ENCODE results near the gene CHMP1A. TPM values are rescaled to one million over a fixed set of nuclear protein-coding genes. Genes with fewer than 3 reads are reported as not detected.

CHMP1A gene
- total and polyA plus RNA-seq, 2 of the 8 experiments (the other 6 are each of a cell fraction or from before 2014, with no cell fraction given): 64.4 to 75.8 TPM

GRCh38 chr16:89607937-89608740 is 49.4 kb downstream of the CHMP1A start:
- no peak overlapping the region; the same call in 1 of the 2 replicates for H3K18ac ChIP-seq (ENCODE audit: extremely low read depth, low read length)
- no peak overlapping the region for H2BK5ac ChIP-seq (ENCODE audit: low read depth, low read length)
- H4K91ac ChIP-seq (replicated peaks; ENCODE audit: insufficient read length, low read length): no peak overlapping the region
- no peaks in the 10 kb centered on the region for H3K79me2 ChIP-seq (ENCODE audit: control insufficient read depth in 1 of 2, insufficient read depth in 2 of 2, low read length in 2 of 2)
- H3K9me3 ChIP-seq (ENCODE audit: insufficient read depth in 2 of 2, low read depth in 1 of 2, low read length in 1 of 2): no peaks in the 10 kb centered on the region
- no peak overlapping the region for H2BK15ac ChIP-seq (ENCODE audit: low read length)
- H3K27ac ChIP-seq (ENCODE audit: low read depth, low read length): no peak overlapping the region
- POLR2A ChIA-PET (ENCODE audit: partially characterized antibody): interaction anchor here (0.6 kb wide), 1 partner anchor 29 kb away, joined by 3 read pairs; no protein-coding TSS in a partner anchor
- no peaks in the 10 kb centered on the region for H3K23me2 ChIP-seq (ENCODE audit: low read depth, low read length)
- CTCF ChIA-PET (ENCODE audit: partially characterized antibody): interaction anchor here (0.8 to 1.6 kb wide), 7 partner anchors 8 to 90 kb away, joined by 3 to 6 read pairs (median 5); no protein-coding TSS in a partner anchor
- no peak overlapping the region for H3K9ac ChIP-seq (replicated peaks in 1 of 4; ENCODE audit: extremely low read depth in 1 of 4, low read depth in 3 of 4, low read length in 3 of 4)
- H3K4me3 ChIP-seq (ENCODE audit: extremely low read depth in 1 of 4, insufficient read depth in 2 of 4, low read depth in 3 of 4, low read length in 4 of 4): no peak overlapping the region
- no peak overlapping the region for H2BK12ac ChIP-seq (ENCODE audit: low read depth, low read length)
- no peak overlapping the region for H2BK120ac ChIP-seq (replicated peaks; ENCODE audit: low read depth, low read length)
- H4K20me1 ChIP-seq (replicated peaks in 1 of 2; ENCODE audit: control insufficient read depth in 1 of 2, insufficient read depth in 2 of 2, low read length in 2 of 2): peaks cover 0 to under 1% of the 10 kb centered on the region in 2 experiments
- H3K23ac ChIP-seq (ENCODE audit: insufficient read length): no peak overlapping the region
- no peak overlapping the region for H4K8ac ChIP-seq (ENCODE audit: extremely low read depth, insufficient read depth, low read length)
- WGBS, 2 experiments (ENCODE audit: extremely low coverage in 1 of 2, insufficient coverage in 1 of 2, insufficient read length in 1 of 2, insufficient replicate concordance in 2 of 2, low coverage in 1 of 2, low lambda C conversion rate in 2 of 2, missing lambda C conversion rate in 1 of 2): 92% methylated on average over 32 of the region's 32 CpGs; no CpG with 5 or more reads in 1 of the 2 experiments
- no peaks in the 10 kb centered on the region; the same call in 1 of the 2 replicates for H3K79me1 ChIP-seq (ENCODE audit: low read depth, low read length)
- FAIRE-seq (no peak), DNase-seq (ENCODE audit: low read depth in 1 of 2, low spot score in 2 of 2) (no peak)
- H3K4ac ChIP-seq (replicated peaks; ENCODE audit: insufficient read length, low read depth, low read length): no peak overlapping the region
- H4K5ac ChIP-seq (ENCODE audit: insufficient read length, low read depth, low read length): no peak overlapping the region
- H3K4me1 ChIP-seq (replicated peaks in 1 of 4; ENCODE audit: control insufficient read depth in 3 of 4, insufficient read depth in 4 of 4, low read length in 3 of 4): peaks cover 0 to 3% (median 2%) of the 10 kb centered on the region in 4 experiments; a peak in 3 of 7 replicates
- no peak overlapping the region for H2AFZ ChIP-seq (ENCODE audit: low read length)
- no peak overlapping the region for H2BK20ac ChIP-seq (ENCODE audit: low read length)
- H2AK5ac ChIP-seq (ENCODE audit: low read depth, low read length): no peak overlapping the region
- H3K4me2 ChIP-seq (ENCODE audit: insufficient read depth in 1 of 2, low read depth in 2 of 2, low read length in 2 of 2): no peak overlapping the region
- no peaks in the 10 kb centered on the region for H3K36me3 ChIP-seq (ENCODE audit: control insufficient read depth in 2 of 4, insufficient read depth in 4 of 4, low read length in 3 of 4)
- no peak overlapping the region for H3K56ac ChIP-seq (replicated peaks; ENCODE audit: insufficient read length, low read depth, low read length)
- no peak overlapping the region for H3K14ac ChIP-seq (ENCODE audit: insufficient read length)
- no peaks in the 10 kb centered on the region for H3K27me3 ChIP-seq (replicated peaks in 1 of 4; ENCODE audit: control insufficient read depth in 3 of 4, extremely low read depth in 1 of 4, insufficient read depth in 3 of 4, low read length in 3 of 4)
- TF ChIP-seq KDM5A (IDR thresholded peaks at IDR 0.05; ENCODE audit: low read length) (no peak), EZH2 (IDR thresholded peaks at IDR 0.05; ENCODE audit: low read depth, low read length, severe bottlenecking) (no peak), EGR1 (IDR thresholded peaks at IDR 0.05; ENCODE audit: borderline replicate concordance, low read depth, low read length) (no peak), RNF2 (IDR thresholded peaks at IDR 0.05; ENCODE audit: borderline replicate concordance, low read depth, low read length, missing control alignments, poor library complexity, severe bottlenecking) (no peak), TBP (IDR thresholded peaks at IDR 0.05; ENCODE audit: low read depth, low read length) (no peak), CREB1 (IDR thresholded peaks at IDR 0.05) (no peak), KDM4A (IDR thresholded peaks at IDR 0.05; ENCODE audit: low read depth, low read length, severe bottlenecking) (no peak), SP2 (IDR thresholded peaks at IDR 0.05; ENCODE audit: low read length) (no peak), CTBP2 (IDR thresholded peaks at IDR 0.05; ENCODE audit: borderline replicate concordance, insufficient read depth, insufficient read length, low read length) (no peak), SIX5 (IDR thresholded peaks at IDR 0.05; ENCODE audit: low read depth, low read length) (no peak)

All from H1 (cell line).